Left ventricle myocardium inferior (tissue), 1 donor: Measurements from ENCODE around the gene TECPR2. TPM values are rescaled to one million over a fixed set of nuclear protein-coding genes. Genes with fewer than 3 reads are reported as not detected.

ENCODE experiments used
- DNase-seq: peaks from one replicate; pipeline ENCODE4 v3.0.0-alpha.2; 2020
- H3K27ac ChIP-seq: fragments of 200-600 bp; replicated peaks from 2 replicates; pipeline ENCODE4 v1.8.0; 2021
- H3K27me3 ChIP-seq: fragments of 200-600 bp; 2 replicates; pipeline ENCODE4 v1.8.0; 2021; ENCODE audit warnings: low read depth
- H3K36me3 ChIP-seq: fragments of 200-600 bp; 2 replicates; pipeline ENCODE4 v1.8.0; 2021
- H3K4me1 ChIP-seq: fragments of 200-600 bp; 2 replicates; pipeline ENCODE4 v1.8.0; 2021
- H3K4me3 ChIP-seq: fragments of 200-600 bp; 2 replicates; pipeline ENCODE4 v1.8.0; 2021; ENCODE audit warnings: mild to moderate bottlenecking, moderate library complexity
- H3K9me3 ChIP-seq: fragments of 200-600 bp; replicated peaks from 2 replicates; pipeline ENCODE4 v1.8.0; 2021
- intact Hi-C: fragments of 100-400 bp; cut with micrococcal nuclease; formaldehyde crosslinking; loops from one replicate; pipeline ENCODE4 v1.11.0; 2022
- long read RNA-seq: library from polyadenylated mRNA; unstranded; transcript quantifications from one replicate; pipeline ENCODE4 v2.0.0, GENCODE V29; 2021
- total RNA-seq: library from RNA; stranded (reverse); fragmentation: NEBNext Ultra II Directional; extraction: Animal tissue kit (Norgen Biotek cat#: 25700); gene quantifications from one replicate; pipeline ENCODE4 v1.2.1, GENCODE V29; 2021
- TF ChIP-seq, protein P1 (sequence below): fragments of 200-600 bp; IDR thresholded peaks from 2 replicates; pipeline ENCODE4 v1.8.0; 2021; ENCODE audit warnings: antibody characterized with exemption, mild to moderate bottlenecking, borderline replicate concordance
- donor health status: DM: no; HTN: yes; CAD: no; lungs with severe emphysema.

The TECPR2 gene, protein sequence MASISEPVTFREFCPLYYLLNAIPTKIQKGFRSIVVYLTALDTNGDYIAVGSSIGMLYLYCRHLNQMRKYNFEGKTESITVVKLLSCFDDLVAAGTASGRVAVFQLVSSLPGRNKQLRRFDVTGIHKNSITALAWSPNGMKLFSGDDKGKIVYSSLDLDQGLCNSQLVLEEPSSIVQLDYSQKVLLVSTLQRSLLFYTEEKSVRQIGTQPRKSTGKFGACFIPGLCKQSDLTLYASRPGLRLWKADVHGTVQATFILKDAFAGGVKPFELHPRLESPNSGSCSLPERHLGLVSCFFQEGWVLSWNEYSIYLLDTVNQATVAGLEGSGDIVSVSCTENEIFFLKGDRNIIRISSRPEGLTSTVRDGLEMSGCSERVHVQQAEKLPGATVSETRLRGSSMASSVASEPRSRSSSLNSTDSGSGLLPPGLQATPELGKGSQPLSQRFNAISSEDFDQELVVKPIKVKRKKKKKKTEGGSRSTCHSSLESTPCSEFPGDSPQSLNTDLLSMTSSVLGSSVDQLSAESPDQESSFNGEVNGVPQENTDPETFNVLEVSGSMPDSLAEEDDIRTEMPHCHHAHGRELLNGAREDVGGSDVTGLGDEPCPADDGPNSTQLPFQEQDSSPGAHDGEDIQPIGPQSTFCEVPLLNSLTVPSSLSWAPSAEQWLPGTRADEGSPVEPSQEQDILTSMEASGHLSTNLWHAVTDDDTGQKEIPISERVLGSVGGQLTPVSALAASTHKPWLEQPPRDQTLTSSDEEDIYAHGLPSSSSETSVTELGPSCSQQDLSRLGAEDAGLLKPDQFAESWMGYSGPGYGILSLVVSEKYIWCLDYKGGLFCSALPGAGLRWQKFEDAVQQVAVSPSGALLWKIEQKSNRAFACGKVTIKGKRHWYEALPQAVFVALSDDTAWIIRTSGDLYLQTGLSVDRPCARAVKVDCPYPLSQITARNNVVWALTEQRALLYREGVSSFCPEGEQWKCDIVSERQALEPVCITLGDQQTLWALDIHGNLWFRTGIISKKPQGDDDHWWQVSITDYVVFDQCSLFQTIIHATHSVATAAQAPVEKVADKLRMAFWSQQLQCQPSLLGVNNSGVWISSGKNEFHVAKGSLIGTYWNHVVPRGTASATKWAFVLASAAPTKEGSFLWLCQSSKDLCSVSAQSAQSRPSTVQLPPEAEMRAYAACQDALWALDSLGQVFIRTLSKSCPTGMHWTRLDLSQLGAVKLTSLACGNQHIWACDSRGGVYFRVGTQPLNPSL (N-terminal part only)
- 20.0 TPM for total RNA-seq
- long read RNA-seq, partial matches to known transcripts, result 18 of 20 reads
- long read RNA-seq, other reads (novel, unspliced or antisense), result 1 of 20 reads

- Histone ChIP-seq H3K4me1 (peaks cover 57% of the 10 kb centered on the region), H3K27me3 (no peaks in the 10 kb centered on the region), H3K36me3 (peaks cover 27% of the 10 kb centered on the region), H3K9me3 (no peaks in the 10 kb centered on the region), H3K4me3 (peak within 1 kb of the TSS; percentile 95), H3K27ac (peak within 1 kb of the TSS; percentile 96)
- peak; percentile 98 for DNase-seq
- intact Hi-C loops, result no loop called here
- TF ChIP-seq, protein P1, sequence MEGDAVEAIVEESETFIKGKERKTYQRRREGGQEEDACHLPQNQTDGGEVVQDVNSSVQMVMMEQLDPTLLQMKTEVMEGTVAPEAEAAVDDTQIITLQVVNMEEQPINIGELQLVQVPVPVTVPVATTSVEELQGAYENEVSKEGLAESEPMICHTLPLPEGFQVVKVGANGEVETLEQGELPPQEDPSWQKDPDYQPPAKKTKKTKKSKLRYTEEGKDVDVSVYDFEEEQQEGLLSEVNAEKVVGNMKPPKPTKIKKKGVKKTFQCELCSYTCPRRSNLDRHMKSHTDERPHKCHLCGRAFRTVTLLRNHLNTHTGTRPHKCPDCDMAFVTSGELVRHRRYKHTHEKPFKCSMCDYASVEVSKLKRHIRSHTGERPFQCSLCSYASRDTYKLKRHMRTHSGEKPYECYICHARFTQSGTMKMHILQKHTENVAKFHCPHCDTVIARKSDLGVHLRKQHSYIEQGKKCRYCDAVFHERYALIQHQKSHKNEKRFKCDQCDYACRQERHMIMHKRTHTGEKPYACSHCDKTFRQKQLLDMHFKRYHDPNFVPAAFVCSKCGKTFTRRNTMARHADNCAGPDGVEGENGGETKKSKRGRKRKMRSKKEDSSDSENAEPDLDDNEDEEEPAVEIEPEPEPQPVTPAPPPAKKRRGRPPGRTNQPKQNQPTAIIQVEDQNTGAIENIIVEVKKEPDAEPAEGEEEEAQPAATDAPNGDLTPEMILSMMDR, result no peak
Observed at GRCh38 chr14:102362545-102363181, at the start of gene TECPR2, which contains the start of gene CINP. TSS of gene TECPR2 (plus strand) at chr14:102362941. CDS start at chr14:102376722, 13,781 bp downstream. TSS of gene CINP (minus strand) at chr14:102362890. CDS start at chr14:102362851, 39 bp downstream.

DNA sequence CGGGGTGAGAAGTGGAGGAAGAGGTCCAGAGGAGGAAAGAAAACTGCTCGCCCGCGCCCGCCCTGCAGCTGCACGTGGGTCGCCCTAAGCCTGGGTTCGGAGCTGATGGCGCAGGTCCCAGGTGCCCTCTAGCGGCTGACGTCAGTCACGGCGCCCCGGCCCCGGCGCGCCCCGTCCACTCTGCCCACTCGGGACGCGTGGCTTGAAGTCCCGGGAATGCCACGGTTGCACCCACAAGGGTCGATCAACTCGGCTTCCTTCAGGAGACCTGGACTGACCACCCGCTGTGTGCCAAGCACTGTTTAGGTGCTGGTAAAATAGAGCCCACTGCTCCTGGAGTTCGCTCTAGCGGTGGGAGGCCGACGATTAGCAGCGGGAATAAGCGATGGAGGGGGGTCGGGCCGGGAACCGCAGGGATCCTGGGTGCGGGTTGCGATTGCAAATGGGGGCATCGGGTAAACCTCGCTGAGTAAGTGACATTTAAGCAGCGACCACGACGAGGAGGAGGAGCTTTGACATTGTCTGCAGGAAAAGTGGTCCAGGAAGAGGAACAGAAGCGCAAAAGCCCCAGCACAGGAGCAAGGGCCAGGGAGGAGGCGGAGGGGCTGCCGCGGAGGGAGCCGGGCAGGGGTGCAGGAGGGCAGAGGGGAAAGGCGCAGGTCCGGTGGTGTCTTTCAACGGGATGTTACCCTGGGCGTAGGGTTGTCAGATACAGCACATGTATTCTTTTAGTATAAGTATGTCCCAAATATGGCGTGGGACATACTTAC is 48.3 kb upstream of the TECPR2 start:
- intact Hi-C loops, result loop anchor here (5.0 kb wide), 1 partner anchor 77 kb away; no protein-coding TSS in a partner anchor
- DNase-seq, result peak; percentile 87
- peaks cover 50% of the 10 kb centered on the region for H3K4me1 ChIP-seq
- H3K9me3 ChIP-seq, result no peaks in the 10 kb centered on the region
- peak overlapping the region; percentile 52 for H3K27ac ChIP-seq
- H3K36me3 ChIP-seq, result no peaks in the 10 kb centered on the region
- no peaks in the 10 kb centered on the region for H3K27me3 ChIP-seq
- TF ChIP-seq, protein P1, result peak; percentile 99
- H3K4me3 ChIP-seq, result peak overlapping the region; percentile 68

GRCh38 chr14:102315121-102315520 is 47.6 kb upstream of the TECPR2 start:
- DNase-seq, result no peak
- intact Hi-C loops, result no loop called here
- Histone ChIP-seq H3K4me3 (peak overlapping the region; percentile 68), H3K9me3 (no peaks in the 10 kb centered on the region), H3K4me1 (peaks cover 53% of the 10 kb centered on the region), H3K36me3 (no peaks in the 10 kb centered on the region), H3K27ac (no peak overlapping the region), H3K27me3 (no peaks in the 10 kb centered on the region)
- TF ChIP-seq, protein P1, result no peak

- DNase-seq, result no peak
- H3K9me3 ChIP-seq, result no peaks in the 10 kb centered on the region
- TF ChIP-seq, protein P1, result no peak
- H3K36me3 ChIP-seq, result no peaks in the 10 kb centered on the region
- peak overlapping the region; percentile 68 for H3K4me3 ChIP-seq
- peak overlapping the region; percentile 97 for H3K27ac ChIP-seq
- H3K4me1 ChIP-seq, result peaks cover 64% of the 10 kb centered on the region
- intact Hi-C loops, result no loop called here
- H3K27me3 ChIP-seq, result no peaks in the 10 kb centered on the region
Observed at GRCh38 chr14:102316338-102316742, 46.4 kb upstream of the TECPR2 start.
